ENCODE results near the gene KCNK2.

The KCNK2 gene

GRCh38 chr1:215052256-215053015 lies 30.1 kb upstream of the KCNK2 start:
- no peak overlapping the region for H3K4me3 ChIP-seq (ENCODE audit: low read length)
- TF ChIP-seq, protein P1, sequence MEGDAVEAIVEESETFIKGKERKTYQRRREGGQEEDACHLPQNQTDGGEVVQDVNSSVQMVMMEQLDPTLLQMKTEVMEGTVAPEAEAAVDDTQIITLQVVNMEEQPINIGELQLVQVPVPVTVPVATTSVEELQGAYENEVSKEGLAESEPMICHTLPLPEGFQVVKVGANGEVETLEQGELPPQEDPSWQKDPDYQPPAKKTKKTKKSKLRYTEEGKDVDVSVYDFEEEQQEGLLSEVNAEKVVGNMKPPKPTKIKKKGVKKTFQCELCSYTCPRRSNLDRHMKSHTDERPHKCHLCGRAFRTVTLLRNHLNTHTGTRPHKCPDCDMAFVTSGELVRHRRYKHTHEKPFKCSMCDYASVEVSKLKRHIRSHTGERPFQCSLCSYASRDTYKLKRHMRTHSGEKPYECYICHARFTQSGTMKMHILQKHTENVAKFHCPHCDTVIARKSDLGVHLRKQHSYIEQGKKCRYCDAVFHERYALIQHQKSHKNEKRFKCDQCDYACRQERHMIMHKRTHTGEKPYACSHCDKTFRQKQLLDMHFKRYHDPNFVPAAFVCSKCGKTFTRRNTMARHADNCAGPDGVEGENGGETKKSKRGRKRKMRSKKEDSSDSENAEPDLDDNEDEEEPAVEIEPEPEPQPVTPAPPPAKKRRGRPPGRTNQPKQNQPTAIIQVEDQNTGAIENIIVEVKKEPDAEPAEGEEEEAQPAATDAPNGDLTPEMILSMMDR (IDR thresholded peaks at IDR 0.05; ENCODE audit: insufficient read depth, low read depth, low read length, missing control alignments): no peak
- DNase-seq (ENCODE audit: low read depth): no peak

GRCh38 chr1:215054266-215054665 lies 28.3 kb upstream of the KCNK2 start:
- H3K4me3 ChIP-seq (ENCODE audit: low read length): no peak overlapping the region
- TF ChIP-seq, protein P1 (IDR thresholded peaks at IDR 0.05; ENCODE audit: insufficient read depth, low read depth, low read length, missing control alignments): no peak
- no peak for DNase-seq (ENCODE audit: low read depth)

DNA sequence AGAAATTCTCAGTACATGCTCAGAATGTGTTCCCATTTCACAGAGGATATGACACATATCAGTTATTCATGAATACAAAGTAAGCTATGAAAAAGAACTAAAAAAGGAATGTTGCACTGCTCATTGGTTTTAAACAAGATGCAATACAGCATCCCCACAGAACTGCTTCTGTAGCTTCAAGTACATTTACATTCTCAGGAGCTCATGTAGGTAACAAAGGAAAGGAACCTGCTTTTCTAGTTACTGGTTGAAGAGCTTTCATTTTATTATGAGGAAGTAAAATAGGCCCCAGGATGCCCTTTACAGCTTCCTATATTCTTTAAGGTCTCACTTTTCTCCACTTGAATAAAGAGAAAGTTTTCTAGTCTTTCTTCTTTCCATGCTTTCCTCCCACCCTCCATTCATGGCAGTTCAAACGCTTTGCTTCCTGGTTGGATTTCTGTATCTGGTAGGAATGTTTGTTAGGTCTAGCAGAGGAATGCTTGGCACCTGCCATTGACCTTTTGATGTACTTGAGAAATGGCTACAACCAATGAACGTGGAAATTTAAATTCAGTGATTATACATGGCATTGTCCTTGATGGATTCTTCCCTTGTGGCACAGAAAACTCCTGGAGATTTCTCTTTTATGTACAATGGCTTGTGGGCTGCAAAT lies 27.1 kb upstream of the KCNK2 start:
- TF ChIP-seq, protein P1 (IDR thresholded peaks at IDR 0.05; ENCODE audit: insufficient read depth, low read depth, low read length, missing control alignments): no peak
- peak; percentile 55 for DNase-seq (ENCODE audit: low read depth)
- H3K4me3 ChIP-seq (ENCODE audit: low read length): no peak overlapping the region

DNA sequence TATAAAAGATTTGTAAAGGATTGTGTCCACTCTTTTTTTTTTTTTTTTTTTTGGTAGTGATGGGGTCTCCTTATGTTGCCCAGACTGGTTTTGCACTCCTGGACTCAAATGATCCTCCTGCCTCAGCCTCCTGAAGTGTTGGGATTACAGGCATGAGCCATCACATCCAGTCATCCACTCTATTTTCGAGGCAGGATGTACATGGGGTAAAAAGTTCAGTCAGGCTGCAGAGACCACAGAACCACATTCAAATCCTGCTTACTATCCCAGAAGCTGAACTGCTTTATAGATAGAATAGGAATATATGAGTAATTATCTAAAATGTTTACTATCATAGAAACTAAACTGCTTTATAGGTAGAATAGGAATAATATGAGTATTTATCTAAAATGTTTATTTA lies 26.0 kb upstream of the KCNK2 start:
- DNase-seq (ENCODE audit: low read depth): peak; percentile 18
- TF ChIP-seq, protein P1 (IDR thresholded peaks at IDR 0.05; ENCODE audit: insufficient read depth, low read depth, low read length, missing control alignments): no peak
- no peak overlapping the region for H3K4me3 ChIP-seq (ENCODE audit: low read length)

DNA sequence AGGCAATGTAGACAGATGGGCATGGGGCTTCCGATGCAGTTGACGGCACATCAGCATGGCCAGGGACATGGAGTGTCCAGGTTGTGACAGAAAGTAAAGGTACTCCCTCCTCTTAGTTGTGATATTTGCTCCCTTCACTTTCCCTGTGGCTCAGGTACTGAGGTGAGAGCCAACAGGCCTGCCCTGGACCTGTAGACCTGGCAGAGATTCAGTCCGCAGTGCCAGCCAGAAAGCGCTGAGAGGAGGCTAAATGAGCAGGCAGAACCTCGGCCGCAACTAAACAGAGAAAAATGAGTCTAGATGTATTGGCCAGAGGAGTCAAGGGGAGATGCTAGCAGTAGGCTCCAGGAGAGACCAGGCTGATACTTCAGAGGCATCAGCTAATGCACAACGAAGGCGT lies 22.6 kb upstream of the KCNK2 start:
- TF ChIP-seq, protein P1 (IDR thresholded peaks at IDR 0.05; ENCODE audit: insufficient read depth, low read depth, low read length, missing control alignments): no peak

DNA sequence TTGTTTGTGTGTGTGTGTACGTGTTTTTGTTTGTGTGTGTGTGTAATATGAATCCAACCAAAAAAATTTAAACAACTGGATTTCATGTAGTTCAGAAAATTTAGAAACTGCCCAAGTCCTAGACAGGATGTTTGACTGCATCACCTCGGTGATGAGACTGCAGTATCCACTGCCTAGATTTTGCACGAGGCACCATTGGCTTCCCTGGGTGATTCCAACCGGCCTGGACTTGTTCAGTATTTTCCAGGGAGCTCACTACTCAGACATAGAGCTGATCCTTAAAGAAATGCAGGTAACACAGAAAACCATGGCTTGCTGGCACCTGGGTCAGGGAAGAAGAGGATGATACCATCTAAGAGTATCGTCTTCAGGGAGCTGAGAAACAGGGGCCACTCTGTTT lies 18.2 kb upstream of the KCNK2 start:
- no peak overlapping the region for H3K4me3 ChIP-seq (ENCODE audit: low read length)
- DNase-seq (ENCODE audit: low read depth): peak; percentile 49
- TF ChIP-seq, protein P1 (IDR thresholded peaks at IDR 0.05; ENCODE audit: insufficient read depth, low read depth, low read length, missing control alignments): no peak

More for the DNA sequence above, 22.6 kb upstream of the KCNK2 start:
- no peak for DNase-seq (ENCODE audit: low read depth)
- H3K4me3 ChIP-seq (ENCODE audit: low read length): no peak overlapping the region
